GM12865 (cell line): ENCODE results near the gene JMJD4.

Source experiments
- DNase-seq: peaks from one replicate; pipeline ENCODE4 v3.0.0; 2010; ENCODE audit warnings: low read depth
- H3K4me3 ChIP-seq: 2 replicates; pipeline ENCODE4 v1.5.1; 2011; ENCODE audit warnings: mild to moderate bottlenecking, low read depth, low read length, control low read depth
- CTCF ChIP-seq: IDR thresholded peaks from 2 replicates; pipeline ENCODE4 v1.5.1; 2011; ENCODE audit warnings: low read length, control low read depth, low read depth, inconsistent platforms; ENCODE audit not compliant: insufficient read depth; ENCODE audit errors: missing control alignments

The JMJD4 gene

GRCh38 chr1:227749225-227749624, 14.1 kb upstream of the JMJD4 start:
- TF ChIP-seq CTCF, result no peak
- H3K4me3 ChIP-seq, result no peak overlapping the region
- DNase-seq, result no peak

GRCh38 chr1:227748496-227749182, 13.5 kb upstream of the JMJD4 start:
- DNase-seq, result no peak
- TF ChIP-seq CTCF, result no peak
- H3K4me3 ChIP-seq, result no peak overlapping the region

- no peak for TF ChIP-seq CTCF
- no peak for DNase-seq
- no peak overlapping the region for H3K4me3 ChIP-seq
Observed at GRCh38 chr1:227747948-227748495, 12.9 kb upstream of the JMJD4 start.

GRCh38 chr1:227747382-227747781, 12.3 kb upstream of the JMJD4 start:
- DNase-seq, result no peak
- TF ChIP-seq CTCF, result no peak
- no peak overlapping the region for H3K4me3 ChIP-seq

- H3K4me3 ChIP-seq, result no peak overlapping the region
- DNase-seq, result no peak
- TF ChIP-seq CTCF, result no peak
Observed at GRCh38 chr1:227746676-227747075, 11.6 kb upstream of the JMJD4 start.

GRCh38 chr1:227745568-227746265, 10.6 kb upstream of the JMJD4 start:
- H3K4me3 ChIP-seq, result no peak overlapping the region
- DNase-seq, result no peak
- no peak for TF ChIP-seq CTCF
